ENCODE results near the gene PICALM.

Gene PICALM

DNA sequence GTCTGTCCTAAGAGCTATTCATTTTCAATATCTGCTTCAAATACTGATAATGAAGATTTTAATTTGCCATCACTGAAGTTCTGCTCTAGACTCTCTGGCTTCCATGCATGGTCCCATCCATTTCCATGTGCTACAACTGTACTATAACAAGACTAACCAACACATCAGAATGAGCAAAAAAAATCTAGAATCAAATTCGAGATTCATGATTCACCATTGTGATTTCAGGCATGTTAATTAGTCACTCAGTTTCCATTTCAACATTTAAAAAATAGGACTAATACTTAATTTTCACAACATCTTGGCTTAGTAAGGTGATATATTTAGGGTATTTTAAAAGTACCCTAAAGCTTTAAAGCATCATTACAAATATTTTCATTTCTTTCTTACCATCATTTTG lies 22.8 kb downstream of the PICALM start:
- no peak for DNase-seq

DNA sequence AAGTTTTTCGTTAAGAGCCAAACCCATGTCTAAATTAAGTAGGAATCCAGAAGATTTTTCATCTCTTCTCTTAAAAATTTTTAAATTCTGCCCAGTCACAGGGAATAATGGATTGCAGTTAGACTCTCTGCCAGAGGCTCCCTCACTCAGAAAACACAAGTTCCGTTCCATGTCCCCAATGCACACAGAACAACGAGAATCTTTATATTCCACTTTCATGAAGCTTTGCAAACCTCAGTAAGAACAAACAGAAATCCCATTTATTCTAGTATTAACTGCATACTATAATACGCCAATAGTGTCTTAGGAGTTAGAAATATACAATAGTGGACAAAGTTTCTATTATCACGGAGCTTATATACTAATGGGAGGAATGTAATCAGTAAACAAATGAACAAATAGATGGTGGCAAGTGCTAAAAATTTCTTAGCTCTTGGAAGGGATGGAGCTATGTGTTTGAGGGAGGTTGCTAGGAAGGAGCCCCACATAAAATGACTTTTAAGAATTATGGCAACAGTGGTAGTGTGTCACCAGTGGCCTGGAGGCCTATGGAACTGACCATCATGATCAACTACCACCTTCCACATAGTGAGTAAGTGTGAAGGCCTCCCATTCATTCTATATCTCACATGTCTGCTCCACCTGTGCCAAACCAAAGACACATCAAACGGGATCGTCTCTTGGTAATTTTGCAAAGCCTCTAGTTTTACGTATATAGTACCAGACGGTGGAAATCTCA lies 24.9 kb downstream of the PICALM start:
- DNase-seq = no peak

DNA sequence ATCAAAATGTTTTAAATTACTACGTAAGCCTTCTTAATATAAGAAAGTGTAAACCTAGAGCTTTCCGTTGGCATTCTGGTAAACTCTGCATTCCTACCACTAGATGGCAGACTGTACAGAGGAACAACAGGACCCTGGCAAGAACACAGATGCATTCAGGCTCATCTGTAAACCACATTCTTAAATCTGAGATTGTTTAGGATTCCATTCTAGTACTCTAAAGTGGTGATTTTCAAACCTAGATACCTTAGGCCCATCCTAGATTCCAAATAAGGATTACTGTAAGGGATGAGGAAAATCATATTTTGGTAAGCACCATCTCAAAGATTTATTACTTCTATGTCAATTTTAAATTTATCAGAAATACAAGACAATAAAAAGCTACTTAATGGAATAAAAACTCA lies 26.9 kb downstream of the PICALM start:
- DNase-seq = no peak

DNA sequence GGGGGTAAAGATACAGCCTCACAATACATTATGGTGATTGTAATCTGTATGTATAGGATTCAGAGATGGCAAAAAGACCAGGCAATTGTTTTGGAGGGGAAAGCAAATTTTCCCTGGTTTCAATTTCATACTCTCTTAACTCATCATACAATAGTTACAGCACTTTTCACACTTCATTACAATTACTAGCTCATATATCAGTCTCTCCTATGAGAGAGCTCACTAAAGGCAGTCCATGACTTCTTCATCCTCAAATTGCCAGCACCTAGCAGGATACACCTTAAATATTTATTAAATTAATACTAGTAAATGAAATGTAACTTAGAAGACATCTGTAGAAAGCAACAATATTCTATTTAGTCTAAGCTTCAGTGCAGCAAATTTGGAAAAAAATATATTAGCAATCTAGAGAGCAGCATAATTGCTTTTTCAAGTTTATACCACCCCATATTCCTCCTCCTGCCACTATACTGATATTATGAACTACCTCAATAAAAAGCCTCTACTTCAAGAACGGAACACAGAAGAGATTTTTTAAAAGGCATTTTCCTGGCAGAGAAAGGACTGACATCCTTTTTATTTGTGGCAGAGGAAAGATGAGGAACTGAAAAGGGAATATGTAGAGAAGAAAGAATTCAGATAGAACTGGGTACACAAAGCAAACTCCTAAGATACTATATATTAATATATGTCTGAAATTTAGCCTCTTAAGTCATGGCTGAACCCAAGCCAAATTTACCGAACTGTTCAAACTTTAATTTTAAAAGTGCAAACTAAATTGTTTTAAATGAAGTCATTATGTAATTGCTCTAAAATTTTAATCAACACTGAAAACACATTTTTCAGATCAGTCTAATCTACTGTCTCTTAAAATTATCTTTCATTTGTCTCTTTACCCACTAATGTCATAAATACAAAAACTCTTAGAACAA lies 27.7 kb downstream of the PICALM start:
- no peak for DNase-seq

DNA sequence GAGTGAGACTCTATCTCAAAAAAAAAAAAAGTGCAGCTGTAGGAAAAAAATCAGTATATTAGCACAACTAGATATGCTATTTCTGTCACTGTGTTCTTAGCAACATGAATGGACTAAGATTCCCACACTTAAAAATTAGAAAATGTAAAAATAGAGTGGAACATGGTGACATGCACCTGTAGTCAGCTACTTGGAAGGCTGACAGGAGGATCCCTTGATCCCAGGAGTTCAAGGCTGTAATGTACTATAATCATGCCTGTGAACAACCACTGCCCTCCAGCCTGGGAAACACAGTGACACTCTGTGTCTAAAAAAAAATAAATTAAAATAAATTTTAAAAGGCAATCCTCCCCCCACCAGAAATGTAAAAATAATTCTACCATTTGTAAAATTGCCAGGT lies 29.8 kb downstream of the PICALM start:
- no peak for DNase-seq

DNA sequence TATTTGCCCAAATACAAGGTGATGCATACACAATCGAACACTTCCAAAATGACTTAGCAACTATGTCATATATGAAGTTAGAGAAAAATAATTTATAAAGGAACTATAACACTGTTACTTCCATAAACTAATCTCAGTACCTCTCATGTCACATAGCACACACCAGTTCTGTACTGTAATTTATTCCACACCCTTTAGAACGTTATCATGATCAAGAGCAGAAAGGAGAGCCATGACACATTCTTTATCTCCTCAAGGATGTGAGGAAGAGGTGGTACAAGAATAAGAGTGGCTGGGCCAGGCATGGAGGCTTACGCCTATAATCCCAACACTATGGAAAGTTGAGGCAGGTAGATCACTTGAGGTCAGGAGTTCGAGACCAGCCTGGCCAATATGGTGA lies 31.1 kb downstream of the PICALM start:
- DNase-seq = no peak

DNA sequence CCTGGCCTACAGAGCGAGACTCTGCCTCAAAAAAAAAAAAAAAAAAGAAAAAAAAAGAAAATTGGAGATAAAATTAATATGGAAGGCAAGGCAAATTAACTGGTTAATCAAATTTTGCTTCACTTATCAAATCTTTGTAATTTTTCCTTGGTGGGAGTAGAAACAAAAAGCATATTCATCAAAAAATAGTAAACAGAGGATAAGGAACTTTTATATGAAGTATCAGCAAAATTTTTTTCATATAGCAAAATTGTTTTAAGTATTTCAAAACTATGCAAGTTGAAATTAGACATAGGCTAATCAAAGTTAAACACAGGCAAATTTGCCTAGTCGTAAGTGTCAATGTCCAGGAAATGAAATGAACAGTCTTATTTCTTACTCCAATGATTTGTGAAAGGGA lies 33.0 kb downstream of the PICALM start:
- no peak for DNase-seq

DNA sequence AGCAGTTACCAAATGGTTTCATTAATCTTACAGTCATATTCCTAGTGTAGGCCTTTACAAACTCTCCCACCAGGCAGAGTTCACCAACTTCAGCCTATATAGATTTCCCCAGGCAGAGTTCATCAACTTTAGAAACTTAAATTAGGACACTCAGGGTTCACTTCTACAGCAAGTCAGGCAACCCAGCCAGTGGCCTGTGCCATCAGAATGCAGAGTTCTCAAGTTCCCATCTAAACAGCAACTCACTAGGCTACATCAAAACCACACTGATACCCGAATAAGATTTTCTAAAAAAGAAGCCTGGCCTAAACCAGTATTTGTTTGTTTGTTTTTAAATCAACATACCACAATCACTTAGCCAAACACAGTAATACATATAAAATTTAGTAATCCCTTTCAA lies 33.7 kb downstream of the PICALM start:
- DNase-seq = no peak

DNA sequence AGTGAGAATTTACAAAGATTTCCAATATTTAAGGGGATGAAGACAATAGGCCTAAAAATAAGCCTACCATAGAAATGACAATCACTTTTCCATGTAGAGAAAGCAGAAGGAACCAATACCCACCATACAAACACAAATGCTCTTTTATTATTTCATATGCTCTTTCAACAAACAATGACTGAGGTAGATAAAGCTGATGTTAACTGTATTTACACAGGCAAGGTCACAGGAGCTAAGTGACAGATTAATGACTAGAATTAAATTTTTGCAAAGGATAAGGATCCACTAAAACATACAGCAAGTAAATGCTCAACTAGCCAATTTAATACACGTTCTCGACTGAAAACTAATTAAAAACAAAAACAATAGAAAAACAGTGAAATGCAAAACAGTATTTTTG lies 34.2 kb downstream of the PICALM start:
- no peak for DNase-seq

DNA sequence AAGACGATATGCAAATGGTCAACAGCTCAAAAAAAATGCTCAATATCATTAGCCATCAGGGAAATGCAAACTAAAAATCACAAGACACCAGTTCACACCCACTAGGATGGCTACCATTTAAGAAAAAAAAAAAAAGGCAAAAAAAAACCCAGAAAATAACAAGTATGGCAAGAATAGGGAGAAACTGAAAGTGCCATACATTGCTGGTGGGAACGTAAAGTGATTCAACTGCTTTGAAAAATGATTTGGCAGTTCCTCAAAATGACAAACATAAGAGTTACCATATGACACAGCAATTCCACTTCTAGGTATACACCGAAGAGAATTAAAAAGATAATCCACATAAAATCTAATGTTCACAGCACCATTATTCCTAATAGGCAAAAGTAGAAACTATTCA lies 47.5 kb downstream of the PICALM start:
- DNase-seq = no peak

DNA sequence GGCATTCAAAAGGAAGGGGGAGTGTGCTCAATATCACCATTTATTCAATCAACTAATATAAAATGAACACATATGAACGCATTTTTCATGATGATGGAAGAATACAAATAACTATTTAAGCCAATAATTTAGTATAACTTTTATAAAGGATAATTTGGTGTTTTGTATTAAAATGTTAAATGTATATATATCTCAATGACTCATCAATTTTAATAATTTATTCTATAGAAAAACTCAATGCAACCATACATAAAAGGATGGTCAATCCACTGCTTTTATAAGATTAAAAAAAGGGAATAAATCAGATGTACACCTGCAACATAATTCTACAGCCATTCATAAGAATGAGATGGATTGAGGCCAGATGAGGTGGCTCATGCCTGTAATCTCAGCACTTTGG lies 50.6 kb downstream of the PICALM start:
- no peak for DNase-seq

DNA sequence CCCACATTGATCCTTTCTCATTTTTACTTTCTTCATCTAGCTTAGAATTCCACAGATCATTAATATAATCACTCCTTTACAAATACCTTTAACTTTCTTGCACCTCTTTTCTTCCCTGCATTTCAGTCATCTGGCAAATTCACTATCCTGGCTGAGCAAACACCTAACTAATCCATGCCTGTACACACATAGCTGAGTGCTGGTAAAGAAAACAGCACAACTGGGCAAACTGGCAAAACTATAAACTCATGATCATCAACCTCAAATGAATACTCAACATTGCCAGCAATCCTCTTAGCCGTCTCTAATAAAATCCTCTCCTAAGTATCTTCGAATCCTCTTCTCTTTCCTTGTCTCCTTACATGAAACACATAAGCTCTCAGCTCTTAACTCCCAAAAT lies 52.4 kb downstream of the PICALM start:
- DNase-seq = no peak

DNA sequence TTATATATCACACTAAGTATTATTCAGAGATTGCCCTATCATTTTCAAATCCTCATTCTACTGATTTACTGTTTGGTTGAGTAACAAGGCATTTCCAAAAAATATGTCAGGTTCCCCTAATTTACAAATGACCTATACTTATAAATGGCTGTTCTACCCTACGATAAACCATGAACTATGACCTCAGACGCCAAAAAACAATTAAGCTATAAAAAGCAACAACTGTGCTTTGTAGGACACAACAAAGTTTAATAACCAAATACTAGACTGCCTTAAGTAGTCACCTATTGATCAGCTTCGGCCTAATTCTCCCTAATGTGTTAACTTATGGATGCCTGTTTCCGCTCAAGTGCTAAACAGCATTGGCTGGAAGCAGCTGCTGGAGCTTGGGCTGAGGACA lies 53.2 kb downstream of the PICALM start:
- no peak for DNase-seq

DNA sequence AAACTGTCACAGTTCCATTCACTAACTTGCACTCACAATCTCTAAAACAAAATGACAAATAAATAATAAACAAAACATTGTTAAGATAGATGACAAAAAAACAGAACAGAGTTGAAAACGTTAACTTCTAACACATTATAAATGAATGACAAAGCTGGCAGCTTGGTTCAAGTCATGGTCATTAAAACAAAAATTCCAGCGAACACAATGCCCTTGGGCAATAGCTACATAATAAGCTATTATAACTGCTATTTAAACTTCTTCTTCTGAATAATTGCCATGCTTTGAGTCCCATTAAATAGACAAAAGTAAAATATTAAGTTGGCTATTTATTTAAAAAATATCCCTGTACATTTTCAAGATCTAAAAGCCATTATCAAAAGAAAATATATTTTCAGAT lies 54.7 kb downstream of the PICALM start:
- no peak for DNase-seq

DNA sequence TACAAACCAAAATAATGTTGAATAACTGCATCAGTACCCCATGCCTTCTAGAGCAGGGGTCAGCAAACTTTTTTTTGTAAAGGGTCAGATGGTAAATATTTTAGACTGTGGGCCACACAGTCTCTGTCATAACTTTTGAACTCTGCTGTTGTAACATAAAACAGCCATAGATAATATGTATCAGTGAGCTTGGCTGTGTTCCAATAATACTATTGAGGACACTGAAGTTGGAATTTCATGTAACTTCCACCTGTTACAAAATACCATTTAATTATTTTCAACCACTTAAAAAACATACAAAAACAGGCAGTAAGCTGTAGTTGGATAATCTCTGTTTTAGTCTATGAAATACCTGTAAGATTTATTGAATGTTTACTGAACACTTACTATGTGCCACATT lies 55.2 kb downstream of the PICALM start:
- no peak for DNase-seq

DNA sequence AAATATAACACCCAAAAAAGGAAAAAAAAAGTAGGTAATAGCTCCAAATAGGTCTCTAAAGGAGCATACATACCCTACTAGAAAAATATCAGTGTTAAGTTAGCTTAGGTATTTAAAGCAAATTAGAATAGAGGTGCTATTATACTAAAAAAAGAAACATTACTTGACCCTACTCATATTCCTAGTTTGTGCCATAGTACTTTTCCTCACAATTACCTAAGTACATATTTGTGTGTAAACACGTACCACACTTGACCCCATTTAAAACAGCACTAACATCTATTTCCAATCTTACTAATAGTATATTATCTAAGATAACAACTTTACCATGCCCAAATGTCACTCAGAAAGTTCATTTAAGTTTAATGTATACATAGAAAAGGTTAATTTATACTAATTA lies 57.7 kb downstream of the PICALM start:
- DNase-seq = no peak

DNA sequence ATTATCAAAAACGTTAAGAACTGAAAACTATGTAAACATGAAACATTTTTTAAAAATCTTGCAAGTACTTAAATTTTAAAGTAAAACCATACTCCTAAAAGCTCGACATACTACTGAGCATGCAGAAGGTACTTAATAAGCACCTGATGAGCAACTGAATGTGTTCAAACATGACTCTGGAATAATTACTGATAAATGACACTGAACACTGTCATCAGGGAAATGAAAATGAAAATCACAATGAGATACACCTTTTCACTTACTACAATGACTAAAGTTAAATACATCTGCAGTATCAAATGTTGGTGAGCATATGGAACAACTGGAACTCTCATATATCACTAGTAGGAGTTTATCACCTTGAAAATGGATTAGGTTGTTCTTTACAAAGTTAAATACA lies 65.2 kb downstream of the PICALM start:
- no peak for DNase-seq

DNA sequence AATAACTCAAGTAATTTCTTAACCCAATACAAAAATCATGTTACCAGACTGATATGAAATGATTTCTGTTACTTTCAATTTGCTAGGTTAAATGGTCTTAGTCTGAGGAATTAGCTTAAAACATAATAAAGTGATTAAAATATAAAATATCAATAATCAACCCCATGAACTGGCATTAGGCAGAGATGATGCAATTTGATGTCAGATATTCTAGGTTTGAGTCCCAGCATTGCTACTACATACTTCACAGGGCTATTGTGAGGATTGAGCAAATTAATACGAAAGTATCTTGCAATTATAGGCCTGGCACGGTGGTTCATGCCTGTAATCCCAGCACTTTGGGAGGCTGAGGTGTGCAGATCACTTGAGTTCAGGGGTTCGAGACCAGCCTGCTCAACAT lies 66.5 kb downstream of the PICALM start:
- DNase-seq = no peak

DNA sequence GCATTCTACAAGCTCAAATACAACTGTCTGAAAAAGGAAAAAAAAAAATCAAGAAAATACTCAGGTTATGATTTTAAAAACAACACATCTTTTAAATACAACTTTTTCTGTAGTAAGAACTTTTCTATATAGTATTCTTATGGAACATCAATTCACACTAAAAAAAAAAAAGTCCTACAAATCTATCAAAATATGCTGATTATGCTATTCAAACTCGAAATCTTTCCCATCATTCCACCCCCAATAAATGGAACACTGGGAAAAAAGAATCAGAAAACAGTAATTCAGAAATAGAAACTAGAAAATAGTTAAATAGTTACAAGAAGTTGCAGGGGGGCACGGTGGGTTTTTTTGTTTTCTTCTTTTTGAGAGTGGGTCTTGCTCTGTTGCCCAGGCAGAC lies 77.4 kb downstream of the PICALM start:
- DNase-seq = no peak

DNA sequence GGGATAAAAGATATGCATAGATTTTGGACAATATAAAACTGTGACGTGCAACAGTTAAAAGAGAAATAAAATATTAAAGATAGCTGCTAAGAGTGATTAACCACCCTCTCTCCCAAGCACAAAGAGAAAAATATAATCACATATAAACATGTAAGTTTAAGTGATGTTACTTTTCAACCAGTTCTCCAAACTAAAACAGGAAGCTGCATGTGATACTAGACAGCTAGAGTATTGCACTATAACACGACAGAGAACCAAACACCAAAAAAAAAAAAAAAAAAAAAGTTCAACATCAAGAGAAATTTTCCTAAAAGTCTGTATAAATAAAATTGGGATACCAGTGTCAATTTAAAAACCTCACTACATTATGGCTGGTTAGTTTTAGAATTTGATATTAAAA lies 79.1 kb downstream of the PICALM start:
- no peak for DNase-seq

DNA sequence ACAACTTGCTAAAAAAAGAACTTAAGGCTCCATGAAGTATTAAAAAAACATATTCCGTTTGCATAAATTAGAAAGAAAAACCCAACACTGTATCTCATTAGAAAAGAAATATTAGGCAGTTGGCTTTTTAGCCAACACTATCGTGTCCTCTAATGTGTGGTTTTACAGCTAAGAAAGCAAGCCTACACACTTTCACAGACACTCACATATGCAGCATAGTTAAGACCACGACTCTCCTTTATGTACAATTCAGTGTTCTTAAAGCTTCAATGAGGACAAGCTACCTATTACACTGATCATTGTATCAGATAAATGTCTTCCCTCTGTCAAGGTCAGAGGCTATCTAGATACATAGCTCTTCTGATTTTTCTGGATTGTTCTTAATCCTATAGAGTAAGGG lies 80.1 kb downstream of the PICALM start:
- no peak for DNase-seq

DNA sequence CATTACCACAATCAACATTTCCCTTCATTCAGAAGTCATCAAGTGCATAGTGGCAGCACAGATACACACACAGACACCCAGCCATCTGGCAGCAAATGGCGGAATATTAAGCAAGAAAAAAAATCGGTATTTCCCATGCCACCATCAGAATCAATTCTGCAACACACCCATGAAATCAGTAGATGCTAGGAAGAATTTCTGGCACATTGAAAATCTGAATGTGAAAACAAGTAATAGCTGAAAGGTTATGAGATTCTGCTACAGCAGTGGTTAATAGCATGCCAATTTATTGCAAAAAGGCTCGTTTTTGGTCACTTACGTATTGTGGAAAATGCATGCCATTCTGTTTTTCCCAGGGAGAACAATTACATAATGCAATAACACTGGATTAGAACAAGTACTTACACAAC lies 91.1 kb downstream of the PICALM start:
- no peak for DNase-seq

DNA sequence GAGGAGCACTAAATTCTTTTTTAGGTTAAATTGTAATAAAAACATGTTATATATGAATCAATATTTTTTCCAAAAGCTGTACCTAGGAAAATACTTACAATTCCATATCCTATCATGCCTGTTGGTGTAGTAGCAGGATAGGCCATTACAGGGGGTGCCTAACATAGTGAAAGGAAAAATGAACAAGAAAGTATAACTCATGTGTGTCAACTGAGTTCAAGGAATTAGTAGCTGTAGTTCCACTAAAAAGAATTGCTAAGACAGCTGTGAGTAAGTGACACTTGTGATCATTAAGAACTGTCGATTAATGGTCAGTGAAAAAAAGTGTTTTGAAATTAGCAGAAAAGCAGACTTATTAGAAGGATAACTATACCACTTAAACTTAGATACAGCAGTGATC lies 92.4 kb downstream of the PICALM start:
- no peak for DNase-seq

DNA sequence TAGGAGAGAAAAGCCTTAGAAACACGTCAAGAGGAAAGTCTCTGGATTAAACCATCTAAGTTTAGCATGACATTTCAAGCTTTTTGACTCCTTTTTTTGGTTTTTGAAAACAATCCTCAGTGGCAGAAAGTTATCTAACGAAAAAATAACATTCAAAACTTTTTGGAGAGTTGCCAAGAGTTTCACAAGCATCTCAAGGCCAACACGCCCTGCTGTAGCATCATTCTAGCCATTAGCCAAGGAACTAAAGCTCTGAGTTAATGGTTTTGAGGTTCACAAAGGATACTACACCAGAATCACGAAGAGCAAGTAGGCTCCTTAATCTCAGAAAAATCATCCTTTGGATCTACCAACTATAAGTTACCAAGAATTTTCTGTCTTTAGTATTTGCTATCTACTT lies 94.8 kb downstream of the PICALM start:
- no peak for DNase-seq

DNA sequence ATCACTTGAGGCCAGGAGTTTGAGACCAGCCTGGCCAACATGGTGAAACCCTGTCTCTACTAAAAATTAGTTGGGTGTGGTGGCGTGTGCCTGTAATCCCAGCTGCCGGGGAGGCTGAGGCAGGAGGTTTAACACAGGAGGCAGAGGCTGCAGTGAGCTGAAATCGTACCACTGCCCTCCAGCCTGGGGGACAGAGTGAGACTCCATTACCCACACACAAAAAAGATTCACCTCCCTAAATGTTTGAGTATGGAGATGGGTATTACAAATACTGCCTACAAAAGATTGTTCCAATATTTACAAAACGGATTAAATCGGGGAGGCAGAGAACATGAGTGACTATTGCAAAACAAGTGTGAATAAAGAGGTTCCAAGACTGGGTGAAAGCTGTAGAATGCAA lies 98.3 kb downstream of the PICALM start:
- no peak for DNase-seq
